ENCODE measurements around the gene ODAD4.

Gene ODAD4

GRCh38 chr17:41986634-41987033 is 56.2 kb downstream of the ODAD4 start:
- no peak overlapping the region for H3K27ac ChIP-seq (ENCODE audit: low read depth, low read length)
- H3K36me3 ChIP-seq (ENCODE audit: insufficient read depth, low read length) = peaks cover 62% of the 10 kb centered on the region
- H3K79me2 ChIP-seq (ENCODE audit: control insufficient read depth, insufficient read depth, low read length, unreplicated experiment) = peaks cover 5% of the 10 kb centered on the region
- no peak overlapping the region for H3K4me3 ChIP-seq (ENCODE audit: low read depth, low read length)
- H2AFZ ChIP-seq (ENCODE audit: low read length, unreplicated experiment) = no peak overlapping the region
- H3K27me3 ChIP-seq (ENCODE audit: insufficient read depth, low read length) = no peaks in the 10 kb centered on the region
- no peaks in the 10 kb centered on the region for H3K4me1 ChIP-seq (ENCODE audit: control insufficient read depth, insufficient read depth, low read length, unreplicated experiment)

- Histone ChIP-seq H3K36me3 (ENCODE audit: insufficient read depth, low read length) (peaks cover 62% of the 10 kb centered on the region), H2AFZ (ENCODE audit: low read length, unreplicated experiment) (no peak overlapping the region), H3K27me3 (ENCODE audit: insufficient read depth, low read length) (no peaks in the 10 kb centered on the region), H3K79me2 (ENCODE audit: control insufficient read depth, insufficient read depth, low read length, unreplicated experiment) (peaks cover 5% of the 10 kb centered on the region), H3K4me1 (ENCODE audit: control insufficient read depth, insufficient read depth, low read length, unreplicated experiment) (peaks cover 1% of the 10 kb centered on the region), H3K4me3 (ENCODE audit: low read depth, low read length) (no peak overlapping the region), H3K27ac (ENCODE audit: low read depth, low read length) (no peak overlapping the region)
Observed at GRCh38 chr17:41987642-41988041, 57.2 kb downstream of the ODAD4 start.

DNA sequence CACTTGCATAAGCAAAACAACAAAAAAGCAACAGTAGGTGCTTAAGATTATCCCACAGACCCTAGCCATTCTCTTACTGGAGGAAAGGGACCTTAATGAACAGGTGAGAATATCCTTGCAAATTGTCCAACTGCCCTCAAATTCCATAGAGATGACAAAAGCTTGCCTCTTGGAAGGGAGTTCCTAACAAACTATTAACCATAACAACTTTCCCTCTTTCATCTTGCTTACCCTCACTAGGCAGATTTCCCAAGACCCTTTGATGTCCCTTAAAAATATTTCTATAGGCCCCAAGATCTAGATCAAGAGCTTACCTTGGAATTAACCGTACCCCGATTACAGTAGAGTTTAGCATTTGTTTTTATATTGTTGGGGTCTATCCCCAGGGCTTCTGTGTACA is 58.0 kb downstream of the ODAD4 start:
- Histone ChIP-seq H3K36me3 (ENCODE audit: insufficient read depth, low read length) (peaks cover 64% of the 10 kb centered on the region), H3K27me3 (ENCODE audit: insufficient read depth, low read length) (no peaks in the 10 kb centered on the region), H2AFZ (ENCODE audit: low read length, unreplicated experiment) (no peak overlapping the region), H3K79me2 (ENCODE audit: control insufficient read depth, insufficient read depth, low read length, unreplicated experiment) (peaks cover 10% of the 10 kb centered on the region), H3K4me3 (ENCODE audit: low read depth, low read length) (no peak overlapping the region), H3K27ac (ENCODE audit: low read depth, low read length) (no peak overlapping the region), H3K4me1 (ENCODE audit: control insufficient read depth, insufficient read depth, low read length, unreplicated experiment) (peaks cover 5% of the 10 kb centered on the region)

DNA sequence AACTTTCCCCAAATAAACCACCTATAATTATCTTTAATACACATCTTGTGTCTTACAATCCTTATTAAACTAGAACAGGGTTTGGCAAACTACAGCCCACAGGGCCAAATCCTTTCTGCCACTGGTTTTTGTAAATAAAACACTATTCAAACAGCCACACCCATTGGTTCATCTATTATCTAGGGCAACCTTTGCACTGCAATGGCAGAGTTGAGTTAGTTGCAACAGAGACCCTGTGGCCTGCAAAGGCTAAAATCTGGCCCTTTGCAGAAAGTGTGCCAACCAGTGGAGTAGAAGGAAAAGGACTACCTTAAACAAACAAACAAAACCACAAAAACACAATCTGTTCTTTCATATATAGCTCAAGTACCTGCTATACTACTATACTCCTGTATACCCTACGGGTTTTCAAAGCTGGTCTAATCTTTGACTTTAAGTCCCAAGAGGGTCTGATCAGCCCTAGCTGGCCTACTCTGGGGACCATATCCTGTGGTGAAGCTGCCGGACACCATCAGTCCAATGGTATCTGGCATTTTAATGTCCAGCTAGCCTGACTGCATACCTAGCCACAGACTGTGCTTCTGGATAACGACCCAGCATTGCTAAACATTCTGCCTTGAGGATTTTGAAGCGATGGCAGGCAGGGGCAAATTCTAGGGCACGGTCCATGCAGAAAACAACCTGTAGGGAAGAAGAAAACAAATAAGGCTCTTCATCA is 59.4 kb downstream of the ODAD4 start:
- Histone ChIP-seq H3K27ac (ENCODE audit: low read depth, low read length) (no peak overlapping the region), H3K27me3 (ENCODE audit: insufficient read depth, low read length) (no peaks in the 10 kb centered on the region)

DNA sequence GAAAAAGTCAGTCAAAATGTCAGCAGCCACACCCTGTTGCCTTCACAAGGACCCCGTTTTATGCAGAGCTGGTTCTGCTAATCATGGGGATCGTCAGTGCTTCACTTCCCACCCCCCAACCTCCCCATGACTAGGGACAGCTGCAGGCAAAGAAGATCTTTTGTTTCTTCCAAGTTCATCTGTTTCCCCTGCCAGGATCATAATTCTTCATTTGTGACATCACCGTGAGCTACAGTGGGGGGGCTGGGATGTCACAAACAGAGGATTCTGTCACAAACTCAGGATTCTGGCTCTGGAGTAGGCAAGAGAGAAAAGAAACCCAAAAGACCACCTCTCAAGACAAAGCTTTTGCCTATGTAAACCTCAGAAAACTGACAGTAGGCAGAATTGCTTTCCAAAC is 62.2 kb downstream of the ODAD4 start:
- Histone ChIP-seq H3K27ac (ENCODE audit: low read depth, low read length) (no peak overlapping the region), H3K36me3 (ENCODE audit: insufficient read depth, low read length) (peaks cover 67% of the 10 kb centered on the region), H3K4me3 (ENCODE audit: low read depth, low read length) (no peak overlapping the region), H3K4me1 (ENCODE audit: control insufficient read depth, insufficient read depth, low read length, unreplicated experiment) (peaks cover 22% of the 10 kb centered on the region), H3K79me2 (ENCODE audit: control insufficient read depth, insufficient read depth, low read length, unreplicated experiment) (peaks cover 23% of the 10 kb centered on the region), H3K27me3 (ENCODE audit: insufficient read depth, low read length) (no peaks in the 10 kb centered on the region), H2AFZ (ENCODE audit: low read length, unreplicated experiment) (no peak overlapping the region)

More for the DNA sequence above, 59.4 kb downstream of the ODAD4 start:
- Histone ChIP-seq H3K79me2 (ENCODE audit: control insufficient read depth, insufficient read depth, low read length, unreplicated experiment) (peaks cover 12% of the 10 kb centered on the region), H3K4me1 (ENCODE audit: control insufficient read depth, insufficient read depth, low read length, unreplicated experiment) (peaks cover 5% of the 10 kb centered on the region), H2AFZ (ENCODE audit: low read length, unreplicated experiment) (no peak overlapping the region), H3K36me3 (ENCODE audit: insufficient read depth, low read length) (peaks cover 63% of the 10 kb centered on the region), H3K4me3 (ENCODE audit: low read depth, low read length) (no peak overlapping the region)

DNA sequence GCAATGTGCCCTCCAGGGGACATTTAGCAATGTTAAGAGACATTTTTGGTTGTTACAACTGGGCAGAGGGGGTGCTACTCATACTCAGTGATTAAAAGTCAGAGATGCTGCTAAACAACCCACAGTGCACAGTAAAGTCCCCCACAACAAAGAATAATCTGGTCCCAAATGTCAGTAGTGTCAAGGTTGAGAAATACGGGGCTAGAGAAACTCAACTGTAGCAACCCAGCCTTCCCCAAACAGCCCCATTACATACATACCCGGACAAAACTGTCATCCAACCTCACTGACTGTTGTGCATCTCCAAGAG is 66.4 kb downstream of the ODAD4 start:
- H3K27me3 ChIP-seq (ENCODE audit: insufficient read depth, low read length) = no peaks in the 10 kb centered on the region
- no peak overlapping the region for H3K4me3 ChIP-seq (ENCODE audit: low read depth, low read length)
- H3K27ac ChIP-seq (ENCODE audit: low read depth, low read length) = peak overlapping the region; percentile 65
- H3K4me1 ChIP-seq (ENCODE audit: control insufficient read depth, insufficient read depth, low read length, unreplicated experiment) = peaks cover 29% of the 10 kb centered on the region
- peaks cover 52% of the 10 kb centered on the region for H3K36me3 ChIP-seq (ENCODE audit: insufficient read depth, low read length)
- H3K79me2 ChIP-seq (ENCODE audit: control insufficient read depth, insufficient read depth, low read length, unreplicated experiment) = peaks cover 40% of the 10 kb centered on the region
- no peak overlapping the region for H2AFZ ChIP-seq (ENCODE audit: low read length, unreplicated experiment)

- H3K36me3 ChIP-seq (ENCODE audit: insufficient read depth, low read length) = peaks cover 47% of the 10 kb centered on the region
- no peak overlapping the region for H3K4me3 ChIP-seq (ENCODE audit: low read depth, low read length)
- peaks cover 36% of the 10 kb centered on the region for H3K4me1 ChIP-seq (ENCODE audit: control insufficient read depth, insufficient read depth, low read length, unreplicated experiment)
- no peaks in the 10 kb centered on the region for H3K27me3 ChIP-seq (ENCODE audit: insufficient read depth, low read length)
- H2AFZ ChIP-seq (ENCODE audit: low read length, unreplicated experiment) = no peak overlapping the region
- H3K79me2 ChIP-seq (ENCODE audit: control insufficient read depth, insufficient read depth, low read length, unreplicated experiment) = peaks cover 50% of the 10 kb centered on the region
- H3K27ac ChIP-seq (ENCODE audit: low read depth, low read length) = no peak overlapping the region
Observed at GRCh38 chr17:41998497-41998896, 68.1 kb downstream of the ODAD4 start.

DNA sequence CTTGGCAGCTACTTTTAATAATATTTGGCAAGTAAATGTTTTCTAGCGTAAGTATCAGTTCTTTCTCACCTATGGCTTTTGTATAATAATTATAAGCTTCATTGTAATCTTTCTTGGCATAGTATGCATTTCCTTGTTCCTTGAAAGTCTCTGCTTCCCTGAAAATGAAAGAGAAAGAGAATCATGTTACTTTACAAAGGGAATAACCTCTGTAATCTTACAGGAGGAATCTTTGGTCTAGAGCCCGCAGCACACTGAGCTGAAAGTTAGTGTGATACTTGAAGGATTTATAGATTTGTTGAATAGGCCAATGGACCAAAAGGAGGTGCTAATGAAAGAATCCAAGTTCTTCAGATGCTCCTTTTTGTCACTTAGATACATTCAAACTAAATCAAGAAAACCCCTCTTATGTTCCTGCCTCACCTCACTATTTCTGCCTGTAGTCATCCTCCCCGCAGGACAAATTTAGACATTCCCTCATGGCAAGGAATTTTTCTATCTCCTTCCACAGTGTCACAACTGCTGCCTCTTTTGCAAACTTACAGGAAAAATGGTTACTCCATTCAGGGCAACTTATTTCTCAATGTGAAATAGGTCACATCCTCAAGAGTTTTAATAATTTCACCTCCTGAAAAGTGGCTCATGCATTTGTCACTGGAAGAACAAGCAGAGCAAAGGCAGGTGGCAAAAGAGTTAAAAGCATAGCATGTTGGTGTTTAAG is 70.2 kb downstream of the ODAD4 start:
- peaks cover 48% of the 10 kb centered on the region for H3K4me1 ChIP-seq (ENCODE audit: control insufficient read depth, insufficient read depth, low read length, unreplicated experiment)
- H3K27me3 ChIP-seq (ENCODE audit: insufficient read depth, low read length) = no peaks in the 10 kb centered on the region
- H2AFZ ChIP-seq (ENCODE audit: low read length, unreplicated experiment) = no peak overlapping the region
- H3K4me3 ChIP-seq (ENCODE audit: low read depth, low read length) = no peak overlapping the region
- peaks cover 64% of the 10 kb centered on the region for H3K79me2 ChIP-seq (ENCODE audit: control insufficient read depth, insufficient read depth, low read length, unreplicated experiment)
- peaks cover 34% of the 10 kb centered on the region for H3K36me3 ChIP-seq (ENCODE audit: insufficient read depth, low read length)
- H3K27ac ChIP-seq (ENCODE audit: low read depth, low read length) = no peak overlapping the region; the same call in 1 of the 2 replicates

DNA sequence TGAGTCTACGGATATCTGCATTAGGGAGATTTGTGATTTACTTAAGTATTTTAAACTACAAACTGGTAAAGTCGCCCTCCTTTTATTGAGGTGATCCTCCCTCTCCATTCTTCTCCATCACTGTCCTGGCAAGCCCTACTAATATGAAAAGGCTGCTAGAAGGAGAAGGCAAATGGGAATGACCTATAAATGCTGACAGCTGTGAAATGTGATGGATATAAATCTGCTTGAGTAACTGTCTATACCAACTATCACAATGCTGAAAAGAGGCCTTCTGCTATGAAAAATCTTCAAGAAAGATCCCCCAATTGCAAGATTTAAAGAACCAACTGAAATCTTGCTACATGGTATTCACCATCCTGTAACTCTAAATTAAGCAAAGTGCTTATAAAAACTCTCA is 71.3 kb downstream of the ODAD4 start:
- H3K4me1 ChIP-seq (ENCODE audit: control insufficient read depth, insufficient read depth, low read length, unreplicated experiment) = peaks cover 39% of the 10 kb centered on the region
- H2AFZ ChIP-seq (ENCODE audit: low read length, unreplicated experiment) = no peak overlapping the region
- no peaks in the 10 kb centered on the region for H3K27me3 ChIP-seq (ENCODE audit: insufficient read depth, low read length)
- peaks cover 27% of the 10 kb centered on the region for H3K36me3 ChIP-seq (ENCODE audit: insufficient read depth, low read length)
- peaks cover 70% of the 10 kb centered on the region for H3K79me2 ChIP-seq (ENCODE audit: control insufficient read depth, insufficient read depth, low read length, unreplicated experiment)
- H3K27ac ChIP-seq (ENCODE audit: low read depth, low read length) = no peak overlapping the region
- H3K4me3 ChIP-seq (ENCODE audit: low read depth, low read length) = no peak overlapping the region

DNA sequence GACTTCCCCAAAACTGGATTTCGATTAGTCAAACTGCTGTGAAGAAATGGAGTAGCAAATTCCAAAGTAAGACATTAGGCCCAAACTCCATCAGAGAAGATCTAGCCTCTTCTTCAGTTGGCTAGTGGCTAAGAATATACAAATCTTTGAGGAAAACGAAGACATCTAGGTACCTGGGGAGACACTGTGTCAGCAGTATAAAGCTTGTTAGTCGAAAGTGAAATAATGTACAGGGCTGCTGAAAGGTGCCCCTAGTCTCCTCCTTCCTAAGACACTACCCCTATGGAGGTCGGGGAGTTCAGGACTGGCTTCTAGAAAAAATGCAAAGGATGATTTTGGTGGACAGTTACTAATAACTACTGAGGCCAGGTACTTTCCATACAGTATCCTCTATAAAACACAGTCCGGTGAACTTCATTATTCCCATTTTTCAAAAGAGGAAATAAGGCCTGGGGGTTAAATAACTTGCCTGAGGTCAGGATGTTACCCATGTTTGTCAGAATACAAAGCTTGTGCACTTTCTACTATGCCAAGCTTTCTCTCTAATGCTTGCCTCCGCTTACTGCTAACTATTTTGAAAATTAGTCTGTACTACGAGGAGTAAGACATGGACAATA is 71.9 kb downstream of the ODAD4 start:
- Histone ChIP-seq H3K27ac (ENCODE audit: low read depth, low read length) (no peak overlapping the region), H3K27me3 (ENCODE audit: insufficient read depth, low read length) (no peaks in the 10 kb centered on the region), H3K4me1 (ENCODE audit: control insufficient read depth, insufficient read depth, low read length, unreplicated experiment) (peaks cover 37% of the 10 kb centered on the region), H3K79me2 (ENCODE audit: control insufficient read depth, insufficient read depth, low read length, unreplicated experiment) (peaks cover 74% of the 10 kb centered on the region), H3K4me3 (ENCODE audit: low read depth, low read length) (no peak overlapping the region), H3K36me3 (ENCODE audit: insufficient read depth, low read length) (peaks cover 21% of the 10 kb centered on the region; the same call in 1 of the 2 replicates), H2AFZ (ENCODE audit: low read length, unreplicated experiment) (no peak overlapping the region)

All from ACC112 (cell line).